ENCODE measurements around the gene CCDC17. TPM values are rescaled to one million over a fixed set of nuclear protein-coding genes. Genes with fewer than 3 reads are reported as not detected.

CCDC17 gene
- total RNA-seq, 1 experiment from 2014 or later = 1.9 TPM

DNA sequence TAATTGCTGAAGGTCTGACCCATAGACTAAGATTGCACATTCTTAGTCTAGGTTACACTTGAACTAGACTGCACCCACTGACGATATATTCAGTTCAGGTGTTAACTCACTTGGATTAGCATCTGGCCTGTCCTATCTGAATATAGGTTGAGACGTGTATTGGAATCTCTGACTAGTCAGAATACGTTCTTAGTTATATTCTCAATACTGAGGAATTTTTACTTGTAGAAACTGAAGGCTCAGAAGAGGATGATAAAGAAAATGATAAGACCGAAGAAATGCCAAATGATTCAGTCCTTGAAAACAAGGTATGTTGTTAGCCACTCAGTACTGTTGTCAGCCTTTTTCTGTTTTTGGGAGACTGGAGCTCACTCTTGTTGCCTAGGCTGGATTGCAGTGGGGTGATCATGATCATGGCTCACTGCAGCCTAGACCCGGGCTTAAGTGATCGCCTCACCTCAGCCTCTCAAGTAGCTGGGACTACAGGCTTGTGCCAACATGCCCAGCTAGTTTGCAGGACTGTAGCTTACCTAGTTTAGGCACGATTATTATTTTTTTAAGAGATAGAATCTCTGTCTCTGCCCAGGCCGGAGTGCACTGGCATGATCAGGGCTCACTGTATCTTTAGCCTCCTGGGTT lies 10.8 kb downstream of the CCDC17 start:
- Histone ChIP-seq H3K56ac (ENCODE audit: insufficient read length, low read depth, low read length) (no peak overlapping the region), H4K91ac (ENCODE audit: insufficient read length, low read depth, low read length) (no peak overlapping the region), H2BK5ac (ENCODE audit: insufficient read length, low read length) (no peak overlapping the region), H3K14ac (ENCODE audit: insufficient read depth, low read length) (no peak overlapping the region), H2BK15ac (ENCODE audit: low read depth, low read length) (no peak overlapping the region), H3K4me1 (ENCODE audit: insufficient read depth, low read length) (no peaks in the 10 kb centered on the region), H3K9ac (ENCODE audit: extremely low read depth, insufficient read length, low read length) (no peak overlapping the region), H3K4ac (ENCODE audit: low read depth, low read length) (no peak overlapping the region), H2BK120ac (ENCODE audit: low read depth, low read length, poor library complexity, severe bottlenecking) (no peak overlapping the region), H3T11ph (ENCODE audit: low read length) (no peak overlapping the region), H2BK20ac (ENCODE audit: low read depth, low read length, poor library complexity, severe bottlenecking) (no peak overlapping the region), H3K18ac (ENCODE audit: insufficient read length, low read depth, low read length) (no peak overlapping the region), H3K27me3 (ENCODE audit: insufficient read depth, low read length) (no peaks in the 10 kb centered on the region), H2AFZ (ENCODE audit: low read length) (no peak overlapping the region), H3K9me3 (ENCODE audit: control insufficient read depth, low read depth, low read length) (no peaks in the 10 kb centered on the region), H4K20me1 (ENCODE audit: control insufficient read depth, insufficient read depth, insufficient read length) (no peaks in the 10 kb centered on the region), H2AK5ac (ENCODE audit: insufficient read length, low read length) (no peak overlapping the region), H3K23me2 (ENCODE audit: insufficient read length, low read depth, low read length, poor library complexity, severe bottlenecking) (no peaks in the 10 kb centered on the region), H4K8ac (replicated peaks; ENCODE audit: insufficient read length, low read depth, low read length) (no peak overlapping the region), H2BK12ac (ENCODE audit: insufficient read length, low read depth, low read length) (no peak overlapping the region), H4K5ac (ENCODE audit: insufficient read length, low read depth, low read length) (no peak overlapping the region), H3K79me2 (ENCODE audit: insufficient read depth, low read length) (no peaks in the 10 kb centered on the region; the same call in 1 of the 2 replicates), H3K23ac (ENCODE audit: insufficient read length, low read depth, low read length) (no peak overlapping the region), H3K79me1 (ENCODE audit: insufficient read depth, low read depth, low read length, poor library complexity, severe bottlenecking) (no peaks in the 10 kb centered on the region), H3K4me2 (ENCODE audit: insufficient read depth, insufficient read length, low read length) (no peak overlapping the region), H3K27ac (ENCODE audit: insufficient read length, low read depth, low read length) (no peak overlapping the region)
- Mint-ChIP-seq H3K9me3 (no peaks in the 10 kb centered on the region), H3K36me3 (ENCODE audit: insufficient read depth in 1 of 3, low read depth in 3 of 3) (peaks cover 65 to 95% (median 91%) of the 10 kb centered on the region in 3 experiments), H3K27ac (peak overlapping the region in 1 of 3 experiments; percentile 92; a peak in 2 of 7 replicates), H3K4me1 (no peaks in the 10 kb centered on the region), H3K4me3 (no peak overlapping the region), H3K27me3 (ENCODE audit: low read depth) (no peaks in the 10 kb centered on the region)
- TF ChIP-seq, protein P1, sequence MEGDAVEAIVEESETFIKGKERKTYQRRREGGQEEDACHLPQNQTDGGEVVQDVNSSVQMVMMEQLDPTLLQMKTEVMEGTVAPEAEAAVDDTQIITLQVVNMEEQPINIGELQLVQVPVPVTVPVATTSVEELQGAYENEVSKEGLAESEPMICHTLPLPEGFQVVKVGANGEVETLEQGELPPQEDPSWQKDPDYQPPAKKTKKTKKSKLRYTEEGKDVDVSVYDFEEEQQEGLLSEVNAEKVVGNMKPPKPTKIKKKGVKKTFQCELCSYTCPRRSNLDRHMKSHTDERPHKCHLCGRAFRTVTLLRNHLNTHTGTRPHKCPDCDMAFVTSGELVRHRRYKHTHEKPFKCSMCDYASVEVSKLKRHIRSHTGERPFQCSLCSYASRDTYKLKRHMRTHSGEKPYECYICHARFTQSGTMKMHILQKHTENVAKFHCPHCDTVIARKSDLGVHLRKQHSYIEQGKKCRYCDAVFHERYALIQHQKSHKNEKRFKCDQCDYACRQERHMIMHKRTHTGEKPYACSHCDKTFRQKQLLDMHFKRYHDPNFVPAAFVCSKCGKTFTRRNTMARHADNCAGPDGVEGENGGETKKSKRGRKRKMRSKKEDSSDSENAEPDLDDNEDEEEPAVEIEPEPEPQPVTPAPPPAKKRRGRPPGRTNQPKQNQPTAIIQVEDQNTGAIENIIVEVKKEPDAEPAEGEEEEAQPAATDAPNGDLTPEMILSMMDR (conservative IDR thresholded peaks at IDR 0.05) = no peak
- no CpG with 5 or more reads among the region's 8 CpGs for WGBS (ENCODE audit: extremely low coverage, insufficient read length, low lambda C conversion rate)
- no peak for DNase-seq

All from H9 (cell line).